Subcutaneous adipose tissue (tissue), 4 donors: ENCODE results near the gene PREB. TPM values are rescaled to one million over a fixed set of nuclear protein-coding genes. Genes with fewer than 3 reads are reported as not detected.

ENCODE experiments used
- CTCF ChIP-seq: fragments of 450-650 bp; IDR thresholded peaks from one replicate; pipeline ENCODE4 v1.5.1; 2016; ENCODE audit warnings: low read depth, mild to moderate bottlenecking, control low read depth, antibody characterized with exemption, moderate library complexity
- total RNA-seq, 4 donors: library from RNA; depleted of rRNA; stranded (reverse); fragments of >200 nt; gene quantifications; one replicate each; pipeline ENCODE4 v1.1.0, GENCODE V29; 2016

Gene PREB
- total RNA-seq, 4 donors from 2014 or later, result 43.5 to 63.3 (median 52.4) TPM

GRCh38 chr2:27084297-27085061 lies 50.0 kb downstream of the PREB start:
- TF ChIP-seq CTCF, result no peak

GRCh38 chr2:27083410-27084296 lies 50.8 kb downstream of the PREB start:
- no peak for TF ChIP-seq CTCF

GRCh38 chr2:27082773-27083409 lies 51.5 kb downstream of the PREB start:
- no peak for TF ChIP-seq CTCF

GRCh38 chr2:27081984-27082772 lies 52.3 kb downstream of the PREB start:
- no peak for TF ChIP-seq CTCF

Other genes starting within 250 kb of the PREB start
- gene MAPRE3, start 164.0 kb downstream of the PREB start, total RNA-seq, result 10 to 100 TPM; 13.0 to 25.1 (median 17.2) TPM
- gene TMEM214, start 101.7 kb downstream of the PREB start, total RNA-seq, result 10 to 100 TPM; 35.5 to 95.4 (median 49.0) TPM
- 10 to 100 TPM in 1 of 4 donors, 1 to 10 TPM in 3; 5.7 to 11.3 (median 9.1) TPM for gene AGBL5, start 83.0 kb downstream of the PREB start, total RNA-seq
- gene OST4, start 63.0 kb downstream of the PREB start, total RNA-seq, result 100 to 1,000 TPM; 207 to 425 (median 263) TPM
- gene EMILIN1, start 56.0 kb downstream of the PREB start, total RNA-seq, result 10 to 100 TPM; 21.0 to 51.6 (median 33.5) TPM
- 1 to 10 TPM; 1.1 to 2.9 (median 1.4) TPM for gene KHK, start 47.9 kb downstream of the PREB start, total RNA-seq
- gene CGREF1, start 15.5 kb downstream of the PREB start, total RNA-seq, result 1 to 10 TPM; 4.0 to 8.5 (median 6.2) TPM
- 1 to 10 TPM in 1 of 4 donors, under 1 TPM in 1, not detected in 2; 0.75 to 1.5 TPM for gene ABHD1, start 10.8 kb downstream of the PREB start, total RNA-seq
- gene PRR30, start 4.8 kb upstream of the PREB start, total RNA-seq, result not detected
- under 1 TPM in 1 of 4 donors, not detected in 3; under 0.01 TPM for gene TCF23, start 14.4 kb upstream of the PREB start, total RNA-seq
- 100 to 1,000 TPM; 169 to 677 (median 199) TPM for gene ATRAID, start 77.4 kb upstream of the PREB start, total RNA-seq
- gene SLC5A6, start 77.6 kb upstream of the PREB start, total RNA-seq, result 10 to 100 TPM; 17.2 to 97.8 (median 39.4) TPM
- gene CAD, start 82.7 kb upstream of the PREB start, total RNA-seq, result 10 to 100 TPM; 10.2 to 17.3 (median 13.9) TPM
- not detected for gene SLC30A3, start 128.4 kb upstream of the PREB start, total RNA-seq
- under 1 TPM in 1 of 4 donors, not detected in 3; 0.88 TPM for gene DNAJC5G, start 140.8 kb upstream of the PREB start, total RNA-seq
- gene TRIM54, start 147.8 kb upstream of the PREB start, total RNA-seq, result under 1 TPM in 1 of 4 donors, not detected in 3; 0.66 TPM
- 1 to 10 TPM in 3 of 4 donors, not detected in 1; 1.7 to 3.4 (median 2.9) TPM for gene UCN, start 173.8 kb upstream of the PREB start, total RNA-seq
- gene MPV17, start 188.5 kb upstream of the PREB start, total RNA-seq, result 10 to 100 TPM; 56.8 to 88.7 (median 77.1) TPM
- gene GTF3C2, start 222.1 kb upstream of the PREB start, total RNA-seq, result 10 to 100 TPM; 28.0 to 43.0 (median 34.0) TPM
- gene EIF2B4, start 235.7 kb upstream of the PREB start, total RNA-seq, result 10 to 100 TPM; 36.4 to 44.2 (median 42.2) TPM
- 100 to 1,000 TPM in 2 of 4 donors, 10 to 100 TPM in 2; 71.6 to 115 (median 102) TPM for gene SNX17, start 236.0 kb upstream of the PREB start, total RNA-seq
- gene ZNF513, start 246.1 kb upstream of the PREB start, total RNA-seq, result 10 to 100 TPM in 1 of 4 donors, 1 to 10 TPM in 3; 4.9 to 12.8 (median 8.2) TPM